A549 (cell line): ENCODE measurements around the gene PMP22. TPM values are rescaled to one million over a fixed set of nuclear protein-coding genes. Genes with fewer than 3 reads are reported as not detected.

Source experiments
- ATAC-seq, 2 experiments: fragments of 200-7000 bp in 1 of 2; fragments of >200 bp in 1 of 2; cut with Nextera tagmentation in 1 of 2; cut with Tn5 transposase in 1 of 2; 3 replicates each; pipeline versions ENCODE4 v1.8.0 to v1.9.1; 2018 to 2020; ENCODE audit warnings: mild to moderate bottlenecking in 1 of 2, moderate library complexity in 1 of 2
- CTCF ChIA-PET: fragments of 300-600 bp; sonication (Branson Sonifier 250); formaldehyde crosslinking; extraction: SDS; loops from one replicate; lab custom pipeline; 2021; ENCODE audit warnings: antibody characterized with exemption, inconsistent platforms; lab: Yijun Ruan, JAX
- POLR2A ChIA-PET: fragments of 350-600 bp; formaldehyde crosslinking; extraction: SDS; loops from one replicate; lab custom pipeline; 2021; ENCODE audit warnings: antibody characterized with exemption, inconsistent platforms; lab: Yijun Ruan, JAX
- DNase-seq, 2 experiments: peaks; one replicate each; pipeline versions ENCODE4 v3.0.0 to v3.0.0-alpha.2; 2011 to 2016; ENCODE audit warnings: low read depth in 1 of 2, low spot score in 1 of 2
- FAIRE-seq: peaks from 2 replicates; lab custom pipeline; 2011; peaks lifted over from hg19 to GRCh38; lab: Jason Lieb, UNC
- H3K27ac ChIP-seq, 2 experiments: fragments of >200 bp; sonication (Bioruptor Twin); formaldehyde crosslinking; 3 replicates each; pipeline ENCODE4 v1.5.1; 2016 to 2017
- H3K4me1 ChIP-seq: fragments of >200 bp; sonication (Bioruptor Twin); formaldehyde crosslinking; 3 replicates; pipeline ENCODE4 v1.6.1; 2016
- H3K4me2 ChIP-seq: fragments of >200 bp; sonication (Bioruptor Twin); formaldehyde crosslinking; 3 replicates; pipeline ENCODE4 v1.6.1; 2016
- H3K4me3 ChIP-seq: fragments of >200 bp; sonication (Bioruptor Twin); formaldehyde crosslinking; 3 replicates; pipeline ENCODE4 v1.5.1; 2016
- H3K9me3 ChIP-seq: fragments of >200 bp; sonication (Bioruptor Twin); formaldehyde crosslinking; 3 replicates; pipeline ENCODE4 v1.6.1; 2016
- CEBPB ChIP-seq, 2 experiments: fragments of >200 bp in 1 of 2; sonication (Bioruptor Twin) in 1 of 2; formaldehyde crosslinking in 1 of 2; IDR thresholded peaks; 2 replicates each; pipeline ENCODE4 v1.6.1; 2012 to 2016
- EHF ChIP-seq: fragments of 250-450 bp; sonication (Bioruptor Pico); IDR thresholded peaks from 2 replicates; pipeline ENCODE4 v1.5.0; 2020; ENCODE audit warnings: mild to moderate bottlenecking
- EHMT2 ChIP-seq: fragments of 200-600 bp; sonication (generic); IDR thresholded peaks from 2 replicates; pipeline ENCODE4 v1.6.1; 2016; ENCODE audit warnings: antibody characterized with exemption, low read depth, mild to moderate bottlenecking, moderate library complexity
- FOSL2 ChIP-seq, 2 experiments: fragments of 450-650 bp in 1 of 2; fragments of >200 bp in 1 of 2; sonication (Bioruptor Twin) in 1 of 2; formaldehyde crosslinking; IDR thresholded peaks; 2 replicates each; pipeline versions ENCODE4 v1.5.0 to v1.6.1; 2016 to 2020; ENCODE audit warnings: mild to moderate bottlenecking in 1 of 2, moderate library complexity in 1 of 2
- HDAC2 ChIP-seq: fragments of 200-600 bp; sonication (generic); IDR thresholded peaks from 2 replicates; pipeline ENCODE4 v1.6.1; 2016
- HOXB5 ChIP-seq: fragments of 250-450 bp; sonication (Bioruptor Pico); IDR thresholded peaks from 2 replicates; pipeline ENCODE4 v1.5.0; 2020; ENCODE audit warnings: mild to moderate bottlenecking, moderate library complexity
- JUN ChIP-seq, 2 experiments: fragments of >200 bp; sonication (Bioruptor Twin); formaldehyde crosslinking; IDR thresholded peaks; 2 replicates in 1 of 2; 3 replicates in 1 of 2; pipeline ENCODE4 v1.6.1; 2016 to 2017
- JUNB ChIP-seq: fragments of >200 bp; sonication (Bioruptor Twin); formaldehyde crosslinking; IDR thresholded peaks from 2 replicates; pipeline ENCODE4 v1.6.1; 2016
- MYC ChIP-seq: IDR thresholded peaks from 2 replicates; pipeline ENCODE4 v1.6.1; 2012; ENCODE audit warnings: mild to moderate bottlenecking, inconsistent platforms, low read length, improper control_type of control experiment, borderline replicate concordance
- NFE2L2 ChIP-seq: fragments of 150-350 bp; conservative IDR thresholded peaks from 2 replicates; pipeline ENCODE4 v1.6.1; 2014; ENCODE audit warnings: low read length
- PHF8 ChIP-seq: fragments of 200-600 bp; sonication (generic); IDR thresholded peaks from 2 replicates; pipeline ENCODE4 v1.6.1; 2016; ENCODE audit warnings: low read depth, mild to moderate bottlenecking, antibody characterized with exemption, moderate library complexity, borderline replicate concordance
- POLR2A ChIP-seq: IDR thresholded peaks from 2 replicates; pipeline ENCODE4 v1.6.1; 2012; ENCODE audit warnings: mild to moderate bottlenecking, low read length
- RAD21 ChIP-seq, 2 experiments: fragments of >200 bp in 1 of 2; sonication (Bioruptor Twin) in 1 of 2; formaldehyde crosslinking in 1 of 2; IDR thresholded peaks in 1 of 2; conservative IDR thresholded peaks in 1 of 2; 2 replicates in 1 of 2; 3 replicates in 1 of 2; pipeline ENCODE4 v1.6.1; 2012 to 2018; ENCODE audit warnings: inconsistent platforms in 1 of 2
- RNF2 ChIP-seq: fragments of 200-600 bp; sonication (generic); IDR thresholded peaks from 2 replicates; pipeline ENCODE4 v1.6.1; 2016; ENCODE audit warnings: low read depth, mild to moderate bottlenecking, antibody characterized with exemption, moderate library complexity, borderline replicate concordance
- SMC3 ChIP-seq: fragments of >200 bp; sonication (Bioruptor Twin); formaldehyde crosslinking; IDR thresholded peaks from 3 replicates; pipeline ENCODE4 v1.6.1; 2018; ENCODE audit warnings: inconsistent platforms
- ZC3H11A ChIP-seq: fragments of 450-650 bp; IDR thresholded peaks from 2 replicates; pipeline ENCODE4 v1.6.1; 2014; ENCODE audit warnings: antibody characterized with exemption, mild to moderate bottlenecking
- WGBS: methylation state at CpG from one replicate; pipeline ENCODE4 v1.1.6; 2017; ENCODE audit errors: missing lambda C conversion rate; 5-methylcytosine and 5-hydroxymethylcytosine counted together
- polyA plus RNA-seq, 4 experiments: library from polyadenylated mRNA; depleted of rRNA in 3 of 4; stranded (reverse); fragments of >200 nt; fragmentation: RNase III in 1 of 4; extraction: RNeasy Plus Mini Kit Qiagen cat#74134 plus additional on column Dnase treatment in 1 of 4; gene quantifications; 2 replicates in 3 of 4; 3 replicates in 1 of 4; pipeline ENCODE4 v1.2.3, GENCODE V29; 2011 to 2017
- TF ChIP-seq, protein P1 (sequence below): IDR thresholded peaks from 2 replicates; pipeline ENCODE4 v1.6.1; 2012
- TF ChIP-seq, protein P2 (sequence below): fragments of >200 bp; sonication (Bioruptor Twin); formaldehyde crosslinking; IDR thresholded peaks from 3 replicates; pipeline ENCODE4 v1.5.1; 2016
- TF ChIP-seq, protein P3 (sequence below): IDR thresholded peaks from 2 replicates; pipeline ENCODE4 v1.6.1; 2012; ENCODE audit warnings: low read depth, borderline replicate concordance

PMP22 gene
- polyA plus RNA-seq, 2 of the 4 experiments (the other 2 are of a cell fraction) = 40.1 to 102 TPM

DNA sequence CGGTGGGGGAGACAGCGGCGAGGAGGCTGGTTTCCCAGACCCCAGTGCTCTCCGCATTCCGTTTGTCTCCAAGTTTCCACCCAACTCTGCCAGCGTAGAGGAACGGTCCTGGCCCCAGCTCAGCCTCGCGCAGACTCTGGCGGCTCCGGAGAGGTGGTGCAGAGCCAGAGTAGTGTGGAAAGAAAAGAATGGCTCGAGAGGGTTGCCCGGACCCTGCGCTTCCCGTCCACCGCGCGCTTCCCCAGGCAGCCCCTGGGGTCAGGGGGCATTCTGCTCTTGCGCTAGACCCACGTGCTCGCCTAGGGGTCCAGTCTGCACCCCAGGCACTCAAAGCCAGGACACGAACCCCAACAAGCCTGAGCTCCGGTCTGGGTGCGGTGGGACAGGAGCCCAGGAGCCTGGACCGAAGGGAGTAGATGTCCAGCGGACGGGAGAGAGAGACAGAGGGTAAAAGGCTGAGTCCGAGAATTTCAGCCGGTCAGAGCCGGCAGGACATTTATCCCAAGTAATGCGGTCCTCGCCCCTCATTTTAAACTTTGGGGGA, 3.8 kb downstream of the PMP22 start:
- H3K27ac ChIP-seq = peak overlapping the region; percentile 80 to 87
- ChIA-PET CTCF (interaction anchor here (0.6 to 3.7 kb wide), 26 partner anchors 10 to 256 kb away, joined by 3 to 64 read pairs (median 4); no protein-coding TSS in a partner anchor), POLR2A (interaction anchor here (1.2 kb wide), 1 partner anchor 241 kb away, joined by 5 read pairs; no protein-coding TSS in a partner anchor)
- no peak for FAIRE-seq
- TF ChIP-seq JUNB (no peak), RNF2 (0 out of 2 replicates have a peak, but pooled peaks have one; percentile 21), JUN (IDR thresholded peaks at IDR 0.05) (no peak), NFE2L2 (no peak), HDAC2 (no peak)
- TF ChIP-seq, protein P1, sequence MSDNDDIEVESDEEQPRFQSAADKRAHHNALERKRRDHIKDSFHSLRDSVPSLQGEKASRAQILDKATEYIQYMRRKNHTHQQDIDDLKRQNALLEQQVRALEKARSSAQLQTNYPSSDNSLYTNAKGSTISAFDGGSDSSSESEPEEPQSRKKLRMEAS = peak; percentile 65; the same call in 1 of the 2 replicates
- ATAC-seq = peak; percentile 62 to 71
- peak overlapping the region; percentile 70 for H3K4me3 ChIP-seq
- 3% methylated on average over 28 of the region's 32 CpGs for WGBS
- DNase-seq = peak; percentile 68 to 87
- H3K4me2 ChIP-seq = peak overlapping the region; percentile 94
- H3K9me3 ChIP-seq = no peaks in the 10 kb centered on the region
- H3K4me1 ChIP-seq = peaks cover 36% of the 10 kb centered on the region

DNA sequence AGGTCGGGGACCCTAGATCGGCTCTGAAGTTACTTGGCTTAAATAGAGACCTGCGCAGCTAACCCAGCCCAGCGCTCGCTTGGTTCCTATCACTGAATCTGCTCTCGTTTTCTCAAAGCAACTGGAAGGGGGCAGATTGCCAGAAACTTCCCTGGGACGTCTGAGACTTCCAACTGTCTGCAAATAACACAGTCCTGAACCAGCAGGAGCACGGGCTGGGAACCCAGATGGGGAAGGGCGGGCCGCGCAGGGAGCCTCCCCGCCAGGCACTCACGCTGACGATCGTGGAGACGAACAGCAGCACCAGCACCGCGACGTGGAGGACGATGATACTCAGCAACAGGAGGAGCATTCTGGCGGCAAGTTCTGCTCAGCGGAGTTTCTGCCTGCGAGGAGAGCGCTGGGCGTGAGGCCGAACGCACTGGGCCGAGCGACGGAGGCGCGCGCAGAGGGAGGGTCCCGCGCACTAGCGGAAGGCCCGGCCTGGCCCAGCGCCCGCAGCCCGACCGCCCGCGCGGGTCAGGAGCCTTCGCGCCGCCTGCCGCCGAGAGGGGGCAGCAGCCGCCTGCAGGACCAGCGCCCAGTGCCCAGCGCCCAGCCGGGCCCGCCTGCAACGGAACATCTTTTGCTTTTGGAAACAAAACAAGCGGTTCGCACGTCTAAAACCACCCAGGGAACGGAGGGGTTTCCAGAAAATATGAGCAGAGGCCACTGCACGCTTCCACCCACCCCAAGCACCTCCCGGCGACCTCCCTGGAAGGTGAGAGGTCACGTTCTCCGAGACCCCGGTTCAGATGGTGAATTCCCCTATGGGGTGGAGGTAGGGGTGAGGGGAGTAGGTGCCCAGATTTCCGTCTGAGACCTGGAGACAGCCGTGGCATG, 4.5 kb downstream of the PMP22 start:
- DNase-seq (peak; percentile 83 to 85), FAIRE-seq (no peak), ATAC-seq (peak; percentile 54 to 73)
- Histone ChIP-seq H3K4me2 (peak overlapping the region; percentile 94), H3K27ac (peak overlapping the region; percentile 80 to 87), H3K4me1 (peaks cover 36% of the 10 kb centered on the region), H3K9me3 (no peaks in the 10 kb centered on the region), H3K4me3 (peak overlapping the region; percentile 70)
- ChIA-PET POLR2A (interaction anchor here (1.2 kb wide), 1 partner anchor 242 kb away, joined by 5 read pairs; no protein-coding TSS in a partner anchor), CTCF (interaction anchor here (0.6 to 4.8 kb wide), 26 partner anchors 9 to 265 kb away, joined by 3 to 248 read pairs (median 5); no protein-coding TSS in a partner anchor)
- TF ChIP-seq POLR2A (peak; percentile 70), ZC3H11A (no peak), SMC3 (peak; percentile 99), RAD21 (conservative IDR thresholded peaks at IDR 0.05 in 1 of 2, IDR thresholded peaks at IDR 0.05 in 1 of 2) (peak; percentile 93 to 100), EHF (CRISPR knock-in tag) (no peak), EHMT2 (no peak), PHF8 (peak; percentile 25; the same call in 1 of the 2 replicates), JUN (IDR thresholded peaks at IDR 0.05) (peak in 1 of 2 experiments; percentile 72; a peak in 3 of 5 replicates), HOXB5 (CRISPR knock-in tag) (peak; percentile 72; the same call in 1 of the 2 replicates), CEBPB (IDR thresholded peaks at IDR 0.05) (no peak), FOSL2 (IDR thresholded peaks at IDR 0.05) (no peak), FOSL2 (CRISPR knock-in tag; IDR thresholded peaks at IDR 0.05) (0 out of 2 replicates have a peak, but pooled peaks have one; percentile 33), MYC (0 out of 2 replicates have a peak, but pooled peaks have one; percentile 23)
- TF ChIP-seq, protein P2, sequence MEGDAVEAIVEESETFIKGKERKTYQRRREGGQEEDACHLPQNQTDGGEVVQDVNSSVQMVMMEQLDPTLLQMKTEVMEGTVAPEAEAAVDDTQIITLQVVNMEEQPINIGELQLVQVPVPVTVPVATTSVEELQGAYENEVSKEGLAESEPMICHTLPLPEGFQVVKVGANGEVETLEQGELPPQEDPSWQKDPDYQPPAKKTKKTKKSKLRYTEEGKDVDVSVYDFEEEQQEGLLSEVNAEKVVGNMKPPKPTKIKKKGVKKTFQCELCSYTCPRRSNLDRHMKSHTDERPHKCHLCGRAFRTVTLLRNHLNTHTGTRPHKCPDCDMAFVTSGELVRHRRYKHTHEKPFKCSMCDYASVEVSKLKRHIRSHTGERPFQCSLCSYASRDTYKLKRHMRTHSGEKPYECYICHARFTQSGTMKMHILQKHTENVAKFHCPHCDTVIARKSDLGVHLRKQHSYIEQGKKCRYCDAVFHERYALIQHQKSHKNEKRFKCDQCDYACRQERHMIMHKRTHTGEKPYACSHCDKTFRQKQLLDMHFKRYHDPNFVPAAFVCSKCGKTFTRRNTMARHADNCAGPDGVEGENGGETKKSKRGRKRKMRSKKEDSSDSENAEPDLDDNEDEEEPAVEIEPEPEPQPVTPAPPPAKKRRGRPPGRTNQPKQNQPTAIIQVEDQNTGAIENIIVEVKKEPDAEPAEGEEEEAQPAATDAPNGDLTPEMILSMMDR = peak; percentile 98
- TF ChIP-seq, protein P3, sequence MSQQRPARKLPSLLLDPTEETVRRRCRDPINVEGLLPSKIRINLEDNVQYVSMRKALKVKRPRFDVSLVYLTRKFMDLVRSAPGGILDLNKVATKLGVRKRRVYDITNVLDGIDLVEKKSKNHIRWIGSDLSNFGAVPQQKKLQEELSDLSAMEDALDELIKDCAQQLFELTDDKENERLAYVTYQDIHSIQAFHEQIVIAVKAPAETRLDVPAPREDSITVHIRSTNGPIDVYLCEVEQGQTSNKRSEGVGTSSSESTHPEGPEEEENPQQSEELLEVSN = peak; percentile 14; the same call in 1 of the 2 replicates
- TF ChIP-seq, protein P1 = peak; percentile 50
- 3% methylated on average over 53 of the region's 67 CpGs for WGBS
